Left colon (tissue), 2 donors: ENCODE measurements around the gene FBXL3. TPM values are rescaled to one million over a fixed set of nuclear protein-coding genes. Genes with fewer than 3 reads are reported as not detected.
"Not testable (repeated sequence)": the region's sequence is repeated elsewhere in the genome, so short reads cannot be mapped to it uniquely, and the experiment has no call there.

ENCODE experiments used
- ATAC-seq: fragments of 200-7000 bp; cut with Tn5 transposase; one replicate; pipeline ENCODE4 v1.9.1; 2020; ENCODE audit warnings: mild to moderate bottlenecking, moderate library complexity
- DNase-seq, 2 donors: peaks; one replicate each; pipeline ENCODE4 v3.0.0-alpha.2; 2020
- intact Hi-C, 2 donors: fragments of 100-400 bp; cut with DNase I in 1 of 2; cut with micrococcal nuclease in 1 of 2; formaldehyde crosslinking; loops; one replicate each; pipeline versions ENCODE4 v1.11.2 to v1.14.0; 2022; cut with DNase I, micrococcal nuclease
- total RNA-seq, 2 donors: library from RNA; stranded (reverse); fragmentation: NEBNext Ultra II Directional; extraction: Animal tissue kit (Norgen Biotek cat#: 25700); gene quantifications; one replicate each; pipeline ENCODE4 v1.2.1, GENCODE V29; 2021
- donor health status: DM: no; HTN: no; CAD: no.
- donor health status: DM: yes; HTN: yes; CAD: no.

The FBXL3 gene
- total RNA-seq, 2 donors from 2014 or later = 37.7 to 52.0 TPM

- no peak for ATAC-seq
Measured at GRCh38 chr13:76967031-76967430, 59.9 kb downstream of the FBXL3 start.

GRCh38 chr13:76965759-76966421 is 61.1 kb downstream of the FBXL3 start:
- intact Hi-C loops = no loop called here
- ATAC-seq (no peak), DNase-seq (peak in 1 of 2 donors; percentile 27)

More at GRCh38 chr13:76967031-76967430, 59.9 kb downstream of the FBXL3 start:
- DNase-seq = no peak
- intact Hi-C loops = no loop called here

- intact Hi-C loops, DNase-seq, ATAC-seq: not testable (repeated sequence)
Measured at GRCh38 chr13:76959734-76960133, 67.2 kb downstream of the FBXL3 start.

- DNase-seq (no peak), ATAC-seq (no peak)
- intact Hi-C loops = no loop called here
Measured at GRCh38 chr13:76958841-76959432, 68.0 kb downstream of the FBXL3 start.

- ATAC-seq (no peak), DNase-seq (no peak)
- intact Hi-C loops = no loop called here
Measured at GRCh38 chr13:76955661-76956060, 71.3 kb downstream of the FBXL3 start.

Other genes starting within 250 kb of the FBXL3 start
- 10 to 100 TPM; 49.8 to 53.4 TPM for gene KCTD12, start 140.8 kb downstream of the FBXL3 start, total RNA-seq
- gene ACOD1, start 78.6 kb downstream of the FBXL3 start, total RNA-seq = not detected
- 10 to 100 TPM; 18.1 to 30.4 TPM for gene CLN5, start 35.1 kb downstream of the FBXL3 start, total RNA-seq